WERI-Rb-1 (cell line): ENCODE data around the gene ABI3.

Source experiments
- DNase-seq: peaks from one replicate; pipeline ENCODE4 v3.0.0-alpha.2; 2020
- H3K27ac ChIP-seq: fragments of 250-450 bp; sonication (Bioruptor Pico); 2 replicates; pipeline ENCODE4 v1.5.1; 2020; ENCODE audit warnings: mild to moderate bottlenecking, moderate library complexity
- H3K27me3 ChIP-seq: fragments of 250-450 bp; sonication (Bioruptor Pico); 2 replicates; pipeline ENCODE4 v1.5.1; 2021; ENCODE audit warnings: mild to moderate bottlenecking, low read depth, moderate library complexity; ENCODE audit not compliant: insufficient read depth, severe bottlenecking
- H3K36me3 ChIP-seq: fragments of 250-450 bp; sonication (Bioruptor Pico); 2 replicates; pipeline ENCODE4 v1.5.1; 2020; ENCODE audit warnings: mild to moderate bottlenecking, moderate library complexity
- H3K4me3 ChIP-seq: 2 replicates; pipeline ENCODE4 v1.5.1; 2011; ENCODE audit warnings: low read depth, mild to moderate bottlenecking, control low read depth, low read length
- H3K9me3 ChIP-seq: fragments of 250-450 bp; sonication (Bioruptor Pico); 2 replicates; pipeline ENCODE4 v1.5.1; 2021; ENCODE audit warnings: mild to moderate bottlenecking, moderate library complexity; ENCODE audit not compliant: severe bottlenecking
- TF ChIP-seq, protein P1 (sequence below): IDR thresholded peaks from 2 replicates; pipeline ENCODE4 v1.5.1; 2011; ENCODE audit warnings: low read depth, mild to moderate bottlenecking, control low read depth, inconsistent platforms, low read length

ABI3 gene

GRCh38 chr17:49230636-49231562 is 20.4 kb downstream of the ABI3 start, which contains the start of gene PHOSPHO1:
Gene PHOSPHO1, minus strand, starts transcription at chr17:49230787. Its CDS starts 4,096 bp downstream, at chr17:49226691.
- TF ChIP-seq, protein P1, sequence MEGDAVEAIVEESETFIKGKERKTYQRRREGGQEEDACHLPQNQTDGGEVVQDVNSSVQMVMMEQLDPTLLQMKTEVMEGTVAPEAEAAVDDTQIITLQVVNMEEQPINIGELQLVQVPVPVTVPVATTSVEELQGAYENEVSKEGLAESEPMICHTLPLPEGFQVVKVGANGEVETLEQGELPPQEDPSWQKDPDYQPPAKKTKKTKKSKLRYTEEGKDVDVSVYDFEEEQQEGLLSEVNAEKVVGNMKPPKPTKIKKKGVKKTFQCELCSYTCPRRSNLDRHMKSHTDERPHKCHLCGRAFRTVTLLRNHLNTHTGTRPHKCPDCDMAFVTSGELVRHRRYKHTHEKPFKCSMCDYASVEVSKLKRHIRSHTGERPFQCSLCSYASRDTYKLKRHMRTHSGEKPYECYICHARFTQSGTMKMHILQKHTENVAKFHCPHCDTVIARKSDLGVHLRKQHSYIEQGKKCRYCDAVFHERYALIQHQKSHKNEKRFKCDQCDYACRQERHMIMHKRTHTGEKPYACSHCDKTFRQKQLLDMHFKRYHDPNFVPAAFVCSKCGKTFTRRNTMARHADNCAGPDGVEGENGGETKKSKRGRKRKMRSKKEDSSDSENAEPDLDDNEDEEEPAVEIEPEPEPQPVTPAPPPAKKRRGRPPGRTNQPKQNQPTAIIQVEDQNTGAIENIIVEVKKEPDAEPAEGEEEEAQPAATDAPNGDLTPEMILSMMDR: no peak
- H3K27me3 ChIP-seq: no peaks in the 10 kb centered on the region
- no peaks in the 10 kb centered on the region for H3K9me3 ChIP-seq
- H3K4me3 ChIP-seq: peak within 1 kb of the TSS; percentile 75
- no peaks in the 10 kb centered on the region for H3K36me3 ChIP-seq
- DNase-seq: peak; percentile 94
- H3K27ac ChIP-seq: no peak within 1 kb of the TSS

DNA sequence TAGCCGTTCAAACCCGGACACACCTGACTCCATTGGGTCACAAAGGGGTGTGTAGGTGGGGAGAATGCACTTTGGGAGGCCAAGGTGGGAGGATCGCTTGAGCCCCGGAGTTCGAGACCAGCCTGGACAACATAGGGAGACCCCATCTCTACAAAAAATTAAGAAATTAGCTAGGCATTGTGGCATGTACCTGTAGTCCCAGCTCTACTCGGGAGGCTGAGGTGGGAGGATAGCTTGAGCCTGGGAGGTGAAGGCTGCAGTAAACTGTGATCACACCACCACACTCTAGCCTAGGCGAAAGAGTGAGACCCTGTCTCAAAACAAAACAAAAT is 21.0 kb downstream of the ABI3 start:
- DNase-seq: no peak
- Histone ChIP-seq H3K36me3 (no peaks in the 10 kb centered on the region), H3K27ac (no peak overlapping the region), H3K4me3 (no peak overlapping the region), H3K9me3 (no peaks in the 10 kb centered on the region), H3K27me3 (no peaks in the 10 kb centered on the region)
- TF ChIP-seq, protein P1: no peak

DNA sequence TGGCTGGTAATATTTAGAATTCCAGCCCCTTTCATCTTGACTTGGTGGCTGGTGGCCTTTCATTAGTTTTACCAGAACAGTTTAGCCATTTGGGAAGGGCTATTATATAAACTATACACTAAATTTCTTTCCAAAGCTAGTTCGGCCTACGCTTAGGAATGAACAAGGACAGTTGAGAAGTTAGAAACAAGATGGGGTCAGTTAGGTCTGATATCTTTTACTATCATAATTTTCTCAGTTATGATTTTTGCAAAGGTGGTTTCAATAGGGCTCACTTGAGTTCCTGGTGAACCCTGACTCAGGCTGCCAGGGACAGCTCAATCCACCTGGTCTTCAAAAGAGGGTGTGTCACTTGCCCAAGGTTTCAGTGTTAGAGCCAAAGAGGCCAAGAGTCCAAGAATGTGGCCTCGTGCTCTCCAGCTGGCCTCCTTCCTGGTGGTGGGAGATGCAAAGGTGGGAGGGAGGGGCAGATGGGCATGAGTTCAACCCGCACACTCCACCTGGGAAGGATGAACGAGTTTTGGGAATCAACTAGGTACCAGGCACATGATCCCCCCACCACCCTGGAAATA is 24.1 kb downstream of the ABI3 start:
- TF ChIP-seq, protein P1: no peak
- Histone ChIP-seq H3K4me3 (no peak overlapping the region), H3K27ac (no peak overlapping the region), H3K27me3 (no peaks in the 10 kb centered on the region), H3K9me3 (no peaks in the 10 kb centered on the region), H3K36me3 (no peaks in the 10 kb centered on the region)
- DNase-seq: no peak

- no peak for DNase-seq
- Histone ChIP-seq H3K27ac (no peak overlapping the region), H3K36me3 (no peaks in the 10 kb centered on the region), H3K9me3 (no peaks in the 10 kb centered on the region), H3K4me3 (no peak overlapping the region), H3K27me3 (no peaks in the 10 kb centered on the region)
- TF ChIP-seq, protein P1: no peak
These were observed 25.4 kb downstream of the ABI3 start for GRCh38 chr17:49235896-49236295.

- DNase-seq: no peak
- Histone ChIP-seq H3K36me3 (no peaks in the 10 kb centered on the region), H3K4me3 (no peak overlapping the region)
These were observed 29.5 kb downstream of the ABI3 start for GRCh38 chr17:49239963-49240362.

More at GRCh38 chr17:49239963-49240362, 29.5 kb downstream of the ABI3 start:
- TF ChIP-seq, protein P1: no peak
- no peaks in the 10 kb centered on the region for H3K27me3 ChIP-seq
- H3K9me3 ChIP-seq: no peaks in the 10 kb centered on the region
- no peak overlapping the region for H3K27ac ChIP-seq
